Upper lobe of right lung (tissue), 1 donor: Measurements from ENCODE around the gene FYCO1. TPM values are rescaled to one million over a fixed set of nuclear protein-coding genes. Genes with fewer than 3 reads are reported as not detected.
A peak's percentile ranks its signal among the peaks of the same experiment; 100 is the strongest.

ENCODE experiments used
- ATAC-seq: fragments of 200-7000 bp; cut with Tn5 transposase; one replicate; pipeline ENCODE4 v1.9.1; 2020; ENCODE audit warnings: mild to moderate bottlenecking, moderate library complexity
- DNase-seq: peaks from one replicate; pipeline ENCODE4 v3.0.0-alpha.2; 2020
- H3K27ac ChIP-seq: fragments of 200-600 bp; one replicate; pipeline ENCODE4 v1.8.0; 2022
- H3K27me3 ChIP-seq: fragments of 200-600 bp; one replicate; pipeline ENCODE4 v1.8.0; 2022; ENCODE audit warnings: mild to moderate bottlenecking
- H3K36me3 ChIP-seq: fragments of 200-600 bp; one replicate; pipeline ENCODE4 v1.8.0; 2022
- H3K4me1 ChIP-seq: fragments of 200-600 bp; one replicate; pipeline ENCODE4 v1.8.0; 2022
- H3K4me3 ChIP-seq: fragments of 200-600 bp; one replicate; pipeline ENCODE4 v1.8.0; 2022; ENCODE audit warnings: mild to moderate bottlenecking
- H3K9me3 ChIP-seq: fragments of 200-600 bp; one replicate; pipeline ENCODE4 v1.8.0; 2022
- CTCF ChIP-seq: fragments of 200-600 bp; IDR thresholded peaks from one replicate; pipeline ENCODE4 v1.8.0; 2022; ENCODE audit warnings: antibody characterized with exemption
- intact Hi-C: fragments of 100-400 bp; cut with DNase I; formaldehyde crosslinking; loops from one replicate; pipeline ENCODE4 v1.11.0; 2022
- total RNA-seq: library from RNA; stranded (reverse); fragmentation: NEBNext Ultra II Directional; extraction: Animal tissue kit (Norgen Biotek cat#: 25700); gene quantifications from one replicate; pipeline ENCODE4 v1.2.1, GENCODE V29; 2021
- donor health status: DM: no; HTN: yes; CAD: no; lungs with severe emphysema.

Gene FYCO1
- total RNA-seq, 1 donor from 2014 or later: 47.3 TPM

GRCh38 chr3:45873036-45873435 lies 122.6 kb downstream of the FYCO1 start:
- no peak for ATAC-seq
- no peak for TF ChIP-seq CTCF

GRCh38 chr3:45872569-45872968 lies 123.1 kb downstream of the FYCO1 start:
- Histone ChIP-seq H3K4me3 (no peak overlapping the region), H3K27ac (no peak overlapping the region), H3K36me3 (no peaks in the 10 kb centered on the region), H3K4me1 (no peaks in the 10 kb centered on the region), H3K9me3 (no peaks in the 10 kb centered on the region), H3K27me3 (no peaks in the 10 kb centered on the region)
- no peak for TF ChIP-seq CTCF
- ATAC-seq: no peak
- no peak for DNase-seq
- intact Hi-C loops: no loop called here

More at GRCh38 chr3:45873036-45873435, 122.6 kb downstream of the FYCO1 start:
- Histone ChIP-seq H3K27ac (no peak overlapping the region), H3K4me3 (no peak overlapping the region), H3K4me1 (no peaks in the 10 kb centered on the region), H3K27me3 (no peaks in the 10 kb centered on the region), H3K36me3 (no peaks in the 10 kb centered on the region), H3K9me3 (no peaks in the 10 kb centered on the region)
- intact Hi-C loops: no loop called here
- DNase-seq: no peak

GRCh38 chr3:45871780-45872179 lies 123.8 kb downstream of the FYCO1 start:
- intact Hi-C loops: no loop called here
- Histone ChIP-seq H3K27me3 (no peaks in the 10 kb centered on the region), H3K4me1 (no peaks in the 10 kb centered on the region), H3K27ac (no peak overlapping the region), H3K4me3 (no peak overlapping the region), H3K36me3 (no peaks in the 10 kb centered on the region), H3K9me3 (no peaks in the 10 kb centered on the region)
- DNase-seq (no peak), ATAC-seq (no peak)
- no peak for TF ChIP-seq CTCF

GRCh38 chr3:45870099-45870498 lies 125.5 kb downstream of the FYCO1 start:
- ATAC-seq (peak; percentile 40), DNase-seq (no peak)
- no peak overlapping the region for H3K4me3 ChIP-seq

GRCh38 chr3:45869638-45870037 lies 126.0 kb downstream of the FYCO1 start:
- no peak for TF ChIP-seq CTCF
- Histone ChIP-seq H3K36me3 (no peaks in the 10 kb centered on the region), H3K4me3 (no peak overlapping the region), H3K27ac (no peak overlapping the region), H3K4me1 (no peaks in the 10 kb centered on the region), H3K27me3 (no peaks in the 10 kb centered on the region), H3K9me3 (no peaks in the 10 kb centered on the region)
- ATAC-seq (no peak), DNase-seq (no peak)
- intact Hi-C loops: no loop called here

More at GRCh38 chr3:45870099-45870498, 125.5 kb downstream of the FYCO1 start:
- Histone ChIP-seq H3K9me3 (no peaks in the 10 kb centered on the region), H3K27ac (no peak overlapping the region), H3K27me3 (no peaks in the 10 kb centered on the region), H3K36me3 (no peaks in the 10 kb centered on the region), H3K4me1 (no peaks in the 10 kb centered on the region)
- TF ChIP-seq CTCF: no peak
- intact Hi-C loops: no loop called here

- H3K27ac ChIP-seq: no peak overlapping the region
- H3K27me3 ChIP-seq: no peaks in the 10 kb centered on the region
- H3K4me3 ChIP-seq: no peak overlapping the region
- intact Hi-C loops: no loop called here
- no peak for DNase-seq
- H3K36me3 ChIP-seq: no peaks in the 10 kb centered on the region
- H3K4me1 ChIP-seq: no peaks in the 10 kb centered on the region
- ATAC-seq: no peak
- no peaks in the 10 kb centered on the region for H3K9me3 ChIP-seq
- no peak for TF ChIP-seq CTCF
Observed at GRCh38 chr3:45868650-45869049, 127.0 kb downstream of the FYCO1 start.
